ENCODE results near the gene FGF8.

The FGF8 gene

DNA sequence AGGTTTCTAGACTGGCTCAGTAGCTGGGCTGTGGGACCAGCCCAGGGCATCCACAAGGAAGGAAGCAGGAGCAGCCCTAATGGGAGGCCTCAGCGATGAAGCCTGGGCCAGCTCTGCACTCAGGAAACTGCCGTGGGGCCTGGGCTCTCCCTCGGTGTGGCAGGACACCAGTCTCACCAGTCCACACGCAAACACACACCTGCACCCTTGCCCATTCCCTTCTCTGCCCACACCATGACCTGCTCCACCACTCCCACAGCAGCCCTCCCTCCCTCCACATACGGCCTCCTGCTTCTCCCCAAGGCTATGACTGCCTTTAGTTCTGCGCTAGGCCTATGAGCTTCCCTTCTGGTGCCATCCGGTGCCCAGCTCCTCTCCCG is 7.1 kb downstream of the FGF8 start:
- no peaks in the 10 kb centered on the region for H3K9me3 Mint-ChIP-seq
- intact Hi-C loops (cut with micrococcal nuclease): no loop called here
- H3K4me3 Mint-ChIP-seq: no peak overlapping the region
- H3K27me3 Mint-ChIP-seq: peaks cover 81% of the 10 kb centered on the region
- H3K27ac Mint-ChIP-seq: no peak overlapping the region
- peaks cover under 1% of the 10 kb centered on the region for H3K4me1 Mint-ChIP-seq (ENCODE audit: low read depth)
- no peaks in the 10 kb centered on the region for H3K36me3 Mint-ChIP-seq (ENCODE audit: low read depth)

- H3K36me3 Mint-ChIP-seq (ENCODE audit: low read depth): no peaks in the 10 kb centered on the region
- H3K4me1 Mint-ChIP-seq (ENCODE audit: low read depth): no peaks in the 10 kb centered on the region
- H3K27ac Mint-ChIP-seq: no peak overlapping the region
- H3K9me3 Mint-ChIP-seq: no peaks in the 10 kb centered on the region
- H3K27me3 Mint-ChIP-seq: peaks cover 77% of the 10 kb centered on the region
- intact Hi-C loops (cut with micrococcal nuclease): no loop called here
- no peak overlapping the region for H3K4me3 Mint-ChIP-seq
Measured at GRCh38 chr10:101767966-101768790, 7.7 kb downstream of the FGF8 start.

- intact Hi-C loops (cut with micrococcal nuclease): no loop called here
- Mint-ChIP-seq H3K36me3 (ENCODE audit: low read depth) (no peaks in the 10 kb centered on the region), H3K4me1 (ENCODE audit: low read depth) (no peaks in the 10 kb centered on the region), H3K4me3 (no peak overlapping the region), H3K9me3 (no peaks in the 10 kb centered on the region), H3K27ac (no peak overlapping the region), H3K27me3 (peaks cover 71% of the 10 kb centered on the region)
Measured at GRCh38 chr10:101767600-101767945, 8.3 kb downstream of the FGF8 start.

- H3K27ac Mint-ChIP-seq: no peak overlapping the region
- H3K4me1 Mint-ChIP-seq (ENCODE audit: low read depth): no peaks in the 10 kb centered on the region
- no peaks in the 10 kb centered on the region for H3K36me3 Mint-ChIP-seq (ENCODE audit: low read depth)
- no peak overlapping the region for H3K4me3 Mint-ChIP-seq
- intact Hi-C loops (cut with micrococcal nuclease): no loop called here
- no peaks in the 10 kb centered on the region for H3K9me3 Mint-ChIP-seq
- peaks cover 65% of the 10 kb centered on the region for H3K27me3 Mint-ChIP-seq
Measured at GRCh38 chr10:101766753-101767599, 8.9 kb downstream of the FGF8 start.

GRCh38 chr10:101766306-101766705 is 9.6 kb downstream of the FGF8 start:
- peaks cover 58% of the 10 kb centered on the region for H3K27me3 Mint-ChIP-seq

DNA sequence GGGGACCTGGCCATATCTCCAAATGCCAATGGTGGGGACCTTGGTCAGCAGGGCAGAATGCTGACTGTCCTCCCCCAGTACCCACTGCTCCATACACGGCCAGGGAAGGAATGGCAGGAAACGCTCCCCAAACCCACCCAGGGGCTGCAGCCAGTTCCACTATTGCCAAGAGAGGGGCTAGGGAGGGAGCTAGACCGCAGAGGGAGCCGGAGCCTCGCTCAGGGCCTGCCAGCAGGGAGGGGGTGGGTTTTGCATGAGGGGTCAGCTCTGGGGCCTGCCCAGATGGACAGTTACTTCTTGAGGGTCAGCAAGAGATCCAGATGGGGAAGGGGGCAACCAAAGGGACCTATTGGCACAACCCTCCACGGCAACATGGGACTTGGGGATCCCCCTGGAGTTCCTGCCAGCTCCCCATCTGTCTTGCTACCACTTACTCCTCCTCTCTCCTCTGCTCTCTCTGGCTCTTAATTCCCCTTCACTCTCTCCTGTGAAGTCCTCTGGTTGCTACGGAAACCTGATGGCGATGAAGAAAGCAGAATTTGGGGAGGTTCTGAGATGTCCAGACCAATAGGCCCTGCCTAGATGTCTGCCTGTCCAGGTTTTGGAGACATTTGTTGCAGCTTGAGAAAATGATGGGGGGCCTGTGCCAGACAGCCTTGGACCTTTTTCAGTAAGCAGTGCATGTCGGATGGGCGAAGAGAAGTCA is 12.6 kb downstream of the FGF8 start:
- no peak overlapping the region for H3K4me3 Mint-ChIP-seq
- H3K27me3 Mint-ChIP-seq: peaks cover 41% of the 10 kb centered on the region
- H3K9me3 Mint-ChIP-seq: no peaks in the 10 kb centered on the region
- no peaks in the 10 kb centered on the region for H3K4me1 Mint-ChIP-seq (ENCODE audit: low read depth)
- intact Hi-C loops (cut with micrococcal nuclease): no loop called here
- H3K36me3 Mint-ChIP-seq (ENCODE audit: low read depth): no peaks in the 10 kb centered on the region
- no peak overlapping the region for H3K27ac Mint-ChIP-seq

More at GRCh38 chr10:101766306-101766705, 9.6 kb downstream of the FGF8 start:
- Mint-ChIP-seq H3K4me1 (ENCODE audit: low read depth) (no peaks in the 10 kb centered on the region), H3K4me3 (no peak overlapping the region), H3K9me3 (no peaks in the 10 kb centered on the region), H3K27ac (no peak overlapping the region), H3K36me3 (ENCODE audit: low read depth) (no peaks in the 10 kb centered on the region)
- intact Hi-C loops (cut with micrococcal nuclease): no loop called here

- Mint-ChIP-seq H3K27me3 (peaks cover 39% of the 10 kb centered on the region), H3K36me3 (ENCODE audit: low read depth) (no peaks in the 10 kb centered on the region), H3K9me3 (no peaks in the 10 kb centered on the region), H3K27ac (no peak overlapping the region), H3K4me3 (no peak overlapping the region), H3K4me1 (ENCODE audit: low read depth) (no peaks in the 10 kb centered on the region)
- intact Hi-C loops (cut with micrococcal nuclease): no loop called here
Measured at GRCh38 chr10:101762736-101763135, 13.2 kb downstream of the FGF8 start.

DNA sequence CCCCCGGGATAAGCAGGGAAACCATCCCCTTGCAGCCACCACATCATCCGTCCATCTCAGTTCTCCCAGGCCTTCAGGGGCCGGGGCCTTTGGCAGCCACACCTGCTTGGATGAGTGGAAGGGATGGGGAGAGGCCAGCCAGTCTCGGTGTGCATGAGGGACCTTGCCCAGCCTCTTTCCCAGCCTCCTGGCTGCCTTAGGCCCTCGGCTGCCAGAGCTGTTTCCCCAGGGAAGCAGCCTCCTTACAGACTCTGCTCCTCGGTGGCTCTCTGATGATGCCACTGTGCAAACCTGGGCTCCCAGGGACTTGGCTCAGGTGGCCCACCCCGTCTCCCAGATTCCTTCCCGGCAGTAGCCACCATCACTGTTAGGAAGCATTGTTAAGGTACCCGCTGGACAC is 14.7 kb downstream of the FGF8 start:
- no peak overlapping the region for H3K27ac Mint-ChIP-seq
- intact Hi-C loops (cut with micrococcal nuclease): no loop called here

GRCh38 chr10:101760510-101760909 is 15.4 kb downstream of the FGF8 start:
- intact Hi-C loops (cut with micrococcal nuclease): no loop called here
- H3K27ac Mint-ChIP-seq: no peak overlapping the region
- H3K27me3 Mint-ChIP-seq: peaks cover 33% of the 10 kb centered on the region
- no peak overlapping the region for H3K4me3 Mint-ChIP-seq
- no peaks in the 10 kb centered on the region for H3K9me3 Mint-ChIP-seq
- H3K36me3 Mint-ChIP-seq (ENCODE audit: low read depth): no peaks in the 10 kb centered on the region
- H3K4me1 Mint-ChIP-seq (ENCODE audit: low read depth): no peaks in the 10 kb centered on the region

More for the DNA sequence above, 14.7 kb downstream of the FGF8 start:
- H3K9me3 Mint-ChIP-seq: no peaks in the 10 kb centered on the region
- H3K27me3 Mint-ChIP-seq: peaks cover 34% of the 10 kb centered on the region
- no peak overlapping the region for H3K4me3 Mint-ChIP-seq
- H3K4me1 Mint-ChIP-seq (ENCODE audit: low read depth): no peaks in the 10 kb centered on the region
- H3K36me3 Mint-ChIP-seq (ENCODE audit: low read depth): no peaks in the 10 kb centered on the region

- Mint-ChIP-seq H3K4me3 (no peak overlapping the region), H3K27ac (no peak overlapping the region), H3K36me3 (ENCODE audit: low read depth) (no peaks in the 10 kb centered on the region), H3K9me3 (no peaks in the 10 kb centered on the region), H3K4me1 (ENCODE audit: low read depth) (no peaks in the 10 kb centered on the region), H3K27me3 (peaks cover 32% of the 10 kb centered on the region)
- intact Hi-C loops (cut with micrococcal nuclease): no loop called here
Measured at GRCh38 chr10:101759309-101760247, 16.3 kb downstream of the FGF8 start.

DNA sequence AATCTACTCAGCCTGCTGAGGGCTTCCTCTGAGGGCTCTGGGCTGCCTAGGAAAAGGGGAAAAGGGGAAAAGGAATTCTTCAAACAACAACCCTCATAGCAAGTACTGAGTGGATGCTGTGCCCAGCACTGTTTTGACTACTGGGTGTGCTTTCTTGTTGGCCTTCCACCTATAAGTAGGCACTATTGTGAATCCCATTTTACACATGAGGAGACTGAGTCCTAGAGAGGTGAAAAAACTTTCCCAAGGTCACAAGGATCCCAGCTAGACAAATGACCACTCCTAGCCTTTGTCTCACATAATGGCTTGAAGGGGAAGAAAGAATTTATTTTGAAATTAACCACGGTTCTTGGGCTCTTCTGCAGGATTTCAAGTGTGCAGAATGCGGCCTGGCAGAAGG is 17.1 kb downstream of the FGF8 start:
- no peaks in the 10 kb centered on the region for H3K4me1 Mint-ChIP-seq (ENCODE audit: low read depth)
- H3K27me3 Mint-ChIP-seq: peaks cover 32% of the 10 kb centered on the region
- no peaks in the 10 kb centered on the region for H3K36me3 Mint-ChIP-seq (ENCODE audit: low read depth)
- H3K9me3 Mint-ChIP-seq: no peaks in the 10 kb centered on the region
- no peak overlapping the region for H3K27ac Mint-ChIP-seq
- H3K4me3 Mint-ChIP-seq: no peak overlapping the region
- intact Hi-C loops (cut with micrococcal nuclease): no loop called here

DNA sequence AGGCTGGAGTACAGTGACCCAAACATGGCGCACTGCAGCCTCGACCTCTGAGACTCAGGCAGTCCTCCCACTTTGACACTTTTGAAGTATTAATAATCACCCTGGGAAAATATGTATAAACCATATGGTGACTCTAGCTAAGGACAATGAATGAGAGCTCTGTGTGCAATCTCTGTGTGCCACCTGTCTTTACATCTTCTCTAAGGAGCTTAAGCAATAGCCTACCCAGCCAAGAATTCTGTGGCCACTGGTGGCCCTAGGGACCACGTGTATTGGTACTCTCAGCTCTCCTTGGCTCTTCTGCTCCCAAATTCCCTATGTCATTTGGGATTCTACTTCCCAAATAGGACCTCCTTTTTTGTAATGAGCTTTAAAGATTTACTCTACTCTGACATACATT is 23.7 kb downstream of the FGF8 start:
- intact Hi-C loops (cut with micrococcal nuclease): no loop called here
- H3K36me3 Mint-ChIP-seq (ENCODE audit: low read depth): no peaks in the 10 kb centered on the region
- H3K4me3 Mint-ChIP-seq: no peak overlapping the region
- peaks cover 35% of the 10 kb centered on the region for H3K27me3 Mint-ChIP-seq
- no peak overlapping the region for H3K27ac Mint-ChIP-seq
- H3K9me3 Mint-ChIP-seq: no peaks in the 10 kb centered on the region
- no peaks in the 10 kb centered on the region for H3K4me1 Mint-ChIP-seq (ENCODE audit: low read depth)

Data from dendritic cell treated with granulocyte-macrophage colony-stimulating factor and Interleukin-4, amounts not matched to agents 40 ng/mL and 50 ng/mL, for 4 days (primary cell).